Peyer's patch (tissue), 4 donors: ENCODE measurements around the gene MAST2. TPM values are rescaled to one million over a fixed set of nuclear protein-coding genes. Genes with fewer than 3 reads are reported as not detected.
"Not testable (repeated sequence)": the region's sequence is repeated elsewhere in the genome, so short reads cannot be mapped to it uniquely, and the experiment has no call there.

Experiments used
- DNase-seq, 3 donors: peaks; one replicate each; pipeline ENCODE4 v3.0.0-alpha.2; 2017 to 2019
- H3K27ac ChIP-seq, 4 donors: fragments of 200-600 bp; sonication (generic); one replicate each; pipeline ENCODE4 v1.5.1; 2016 to 2019
- H3K27me3 ChIP-seq, 2 donors: fragments of 200-600 bp; sonication (generic); one replicate each; pipeline ENCODE4 v1.5.1; 2019
- H3K36me3 ChIP-seq, 3 donors: fragments of 200-600 bp; sonication (generic); one replicate each; pipeline ENCODE4 v1.5.1; 2016 to 2019
- H3K4me1 ChIP-seq, 4 donors: fragments of 200-600 bp; sonication (generic); one replicate each; pipeline ENCODE4 v1.5.1; 2016 to 2019
- H3K4me3 ChIP-seq, 4 donors: fragments of 200-600 bp; sonication (generic); 1 replicate in 3 of 4; 2 replicates in 1 of 4; pipeline ENCODE4 v1.5.1; 2016 to 2019; ENCODE audit warnings: mild to moderate bottlenecking in 1 of 4
- H3K9me3 ChIP-seq, 4 donors: fragments of 200-600 bp; sonication (generic); one replicate each; pipeline ENCODE4 v1.5.1; 2016 to 2019; ENCODE audit warnings: mild to moderate bottlenecking in 1 of 4
- CTCF ChIP-seq, 6 experiments: fragments of 450-650 bp in 4 of 6; fragments of 200-600 bp in 2 of 6; sonication (generic) in 1 of 6; IDR thresholded peaks; one replicate each; pipeline ENCODE4 v1.5.1; 2017 to 2019; ENCODE audit warnings: antibody characterized with exemption in 6 of 6, mild to moderate bottlenecking in 3 of 6, moderate library complexity in 1 of 6
- POLR2A ChIP-seq, 2 donors: fragments of 450-650 bp; IDR thresholded peaks; one replicate each; pipeline ENCODE4 v1.5.1; 2017; ENCODE audit warnings: antibody characterized with exemption in 2 of 2, mild to moderate bottlenecking in 2 of 2, moderate library complexity in 2 of 2
- total RNA-seq, 4 donors: library from RNA; depleted of rRNA; stranded (reverse); fragments of >200 nt; gene quantifications; one replicate each; pipeline ENCODE4 v1.1.0, GENCODE V29; 2016

The MAST2 gene
- total RNA-seq, 4 donors from 2014 or later, result 75.9 to 249 (median 134) TPM

GRCh38 chr1:45870500-45870899 lies 67.1 kb downstream of the MAST2 start:
- TF ChIP-seq CTCF (IDR thresholded peaks at IDR 0.05) (no peak), POLR2A (IDR thresholded peaks at IDR 0.05) (no peak)
- no peaks in the 10 kb centered on the region for H3K9me3 ChIP-seq
- no peaks in the 10 kb centered on the region for H3K27me3 ChIP-seq
- no peak for DNase-seq
- no peak overlapping the region for H3K27ac ChIP-seq
- H3K4me1 ChIP-seq, result peaks cover 0 to 5% (median 0%) of the 10 kb centered on the region in 4 donors
- H3K4me3 ChIP-seq, result no peak overlapping the region
- H3K36me3 ChIP-seq, result no peaks in the 10 kb centered on the region

GRCh38 chr1:45872173-45872801 lies 68.9 kb downstream of the MAST2 start:
- H3K9me3 ChIP-seq, H3K36me3 ChIP-seq, H3K4me1 ChIP-seq, H3K27ac ChIP-seq, H3K4me3 ChIP-seq, H3K27me3 ChIP-seq: not testable (repeated sequence)
- DNase-seq, result peak in 1 of 3 donors; percentile 49

DNA sequence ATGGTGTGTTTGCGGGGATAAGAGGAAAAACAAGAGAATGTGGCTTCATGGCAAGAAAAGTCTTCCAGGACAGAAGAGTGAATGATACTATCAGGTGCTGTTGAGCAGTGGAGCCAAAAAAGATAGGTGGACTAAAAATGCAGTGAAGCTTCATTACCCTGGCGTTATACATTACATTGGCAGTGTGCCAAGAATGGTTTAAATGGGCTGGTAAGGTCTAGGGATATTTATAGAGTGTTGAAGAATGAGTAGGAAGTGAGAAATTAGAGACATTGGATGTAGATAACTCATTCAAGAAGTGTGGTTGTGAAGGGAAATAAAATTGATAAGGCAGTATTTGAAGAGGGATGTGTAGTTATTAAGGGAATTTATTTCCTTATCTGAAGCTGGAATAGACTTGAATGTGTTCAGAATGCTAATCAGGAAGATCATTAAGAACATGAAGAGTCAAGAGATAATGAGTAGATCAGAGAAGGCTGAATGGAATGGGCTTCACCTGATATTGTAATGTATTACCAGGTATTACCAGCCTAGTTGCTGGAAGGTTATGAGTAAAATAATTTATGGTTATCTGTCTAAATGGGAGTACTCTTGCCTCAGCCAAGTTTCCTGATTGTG lies 72.7 kb downstream of the MAST2 start:
- Histone ChIP-seq H3K4me1 (peaks cover 0 to 5% (median 0%) of the 10 kb centered on the region in 4 donors), H3K27me3 (no peaks in the 10 kb centered on the region), H3K4me3 (no peak overlapping the region), H3K27ac (no peak overlapping the region), H3K9me3 (no peaks in the 10 kb centered on the region), H3K36me3 (no peaks in the 10 kb centered on the region)
- no peak for DNase-seq
- TF ChIP-seq CTCF (IDR thresholded peaks at IDR 0.05) (no peak), POLR2A (IDR thresholded peaks at IDR 0.05) (no peak)

- Histone ChIP-seq H3K27ac (no peak overlapping the region), H3K36me3 (no peaks in the 10 kb centered on the region), H3K27me3 (no peaks in the 10 kb centered on the region), H3K4me1 (no peaks in the 10 kb centered on the region), H3K9me3 (no peaks in the 10 kb centered on the region), H3K4me3 (no peak overlapping the region)
- no peak for TF ChIP-seq CTCF (IDR thresholded peaks at IDR 0.05)
- TF ChIP-seq POLR2A (IDR thresholded peaks at IDR 0.05), result no peak
- no peak for DNase-seq
These were observed 73.9 kb downstream of the MAST2 start for GRCh38 chr1:45877264-45877663.

GRCh38 chr1:45879885-45880598 lies 76.6 kb downstream of the MAST2 start:
- H3K36me3 ChIP-seq, result no peaks in the 10 kb centered on the region
- H3K4me1 ChIP-seq, result no peaks in the 10 kb centered on the region
- no peaks in the 10 kb centered on the region for H3K27me3 ChIP-seq
- H3K9me3 ChIP-seq, result no peaks in the 10 kb centered on the region
- TF ChIP-seq CTCF (IDR thresholded peaks at IDR 0.05) (no peak), POLR2A (IDR thresholded peaks at IDR 0.05) (no peak)
- H3K27ac ChIP-seq, result no peak overlapping the region
- no peak overlapping the region for H3K4me3 ChIP-seq
- no peak for DNase-seq

- Histone ChIP-seq H3K4me3 (no peak overlapping the region), H3K9me3 (no peaks in the 10 kb centered on the region), H3K4me1 (no peaks in the 10 kb centered on the region), H3K27ac (no peak overlapping the region), H3K27me3 (no peaks in the 10 kb centered on the region), H3K36me3 (no peaks in the 10 kb centered on the region)
- TF ChIP-seq POLR2A (IDR thresholded peaks at IDR 0.05) (no peak), CTCF (IDR thresholded peaks at IDR 0.05) (no peak)
- DNase-seq, result no peak
These were observed 77.5 kb downstream of the MAST2 start for GRCh38 chr1:45880930-45881329.
